ENCODE data around the gene ESPN. TPM values are rescaled to one million over a fixed set of nuclear protein-coding genes. Genes with fewer than 3 reads are reported as not detected.

Gene ESPN
- total and polyA plus RNA-seq, 10 donors = 0.26 to 6.0 (median 0.54) TPM; not detected in 1

DNA sequence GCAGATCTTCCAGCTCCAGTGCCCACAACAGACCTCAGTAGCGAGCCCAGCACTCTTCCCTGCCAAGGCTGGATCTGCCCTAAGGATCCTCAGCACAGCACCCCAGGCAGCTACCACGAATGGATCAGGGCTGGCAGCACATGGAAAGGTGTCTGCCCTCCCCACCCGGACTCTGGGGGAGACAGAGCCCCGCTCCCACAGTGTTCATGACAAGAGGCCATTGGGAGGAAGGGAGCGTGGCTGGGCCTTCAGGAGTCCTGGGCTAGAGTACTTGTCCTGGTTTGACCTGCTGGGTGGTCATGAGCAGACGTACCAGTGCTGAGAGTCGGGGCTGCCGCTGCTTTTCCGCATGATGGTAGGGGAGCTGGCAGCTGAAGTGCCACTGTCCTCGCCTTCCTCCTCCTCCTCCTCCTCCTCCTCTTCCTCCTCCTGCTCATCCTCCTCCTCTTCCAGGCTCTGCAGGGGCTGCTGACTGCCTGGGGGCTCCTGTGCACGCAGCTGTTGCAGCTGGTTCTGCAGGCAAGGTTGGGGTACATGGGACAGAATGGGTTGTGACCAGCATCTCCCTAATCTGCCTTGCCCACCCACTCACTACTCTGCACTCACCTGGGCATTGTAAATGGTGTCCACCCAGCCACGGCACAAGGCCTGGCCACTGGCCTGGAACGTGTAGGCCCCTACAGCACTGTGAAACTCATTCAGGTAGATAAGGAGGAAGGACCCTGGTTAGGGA lies 44.3 kb downstream of the ESPN start:
- intact Hi-C loops (cut with DNase I; ENCODE audit: low total_unique reads) = no loop called here
- no peak overlapping the region for H3K4me3 ChIP-seq
- peaks cover 0 to 34% (median 4%) of the 10 kb centered on the region in 7 donors for H3K27me3 ChIP-seq (replicated peaks in 1 of 7)
- TF ChIP-seq POLR2AphosphoS5 (IDR thresholded peaks at IDR 0.05) (no peak), POLR2A (IDR thresholded peaks at IDR 0.05) (no peak), CTCF (IDR thresholded peaks at IDR 0.05 in 8 of 11, conservative IDR thresholded peaks at IDR 0.05 in 3 of 11) (no peak)
- H3K27ac ChIP-seq = no peak overlapping the region
- 76 to 91% (median 88%) methylated on average over 10 to 13 of the region's 13 CpGs for WGBS, 5 donors
- no peak for DNase-seq
- H3K9me3 ChIP-seq = no peaks in the 10 kb centered on the region
- H3K36me3 ChIP-seq = peaks cover 0 to 93% (median 53%) of the 10 kb centered on the region in 6 donors
- peaks cover 0 to 33% (median 8%) of the 10 kb centered on the region in 6 donors for H3K4me1 ChIP-seq

GRCh38 chr1:6470132-6471085 lies 45.8 kb downstream of the ESPN start:
- peaks cover 0 to 93% (median 53%) of the 10 kb centered on the region in 6 donors for H3K36me3 ChIP-seq
- DNase-seq = no peak
- no peaks in the 10 kb centered on the region for H3K9me3 ChIP-seq
- peaks cover 0 to 21% (median 9%) of the 10 kb centered on the region in 6 donors for H3K4me1 ChIP-seq
- H3K27me3 ChIP-seq (replicated peaks in 1 of 7) = peaks cover 0 to 19% (median 2%) of the 10 kb centered on the region in 7 donors
- H3K27ac ChIP-seq = no peak overlapping the region
- no peak overlapping the region for H3K4me3 ChIP-seq
- intact Hi-C loops (cut with DNase I; ENCODE audit: low total_unique reads) = no loop called here
- 87 to 90% (median 89%) methylated on average over 60 to 67 of the region's 67 CpGs for WGBS, 5 donors
- no peak for TF ChIP-seq POLR2A (IDR thresholded peaks at IDR 0.05)
- peak in 1 of 3 donors; percentile 43 for TF ChIP-seq POLR2AphosphoS5 (IDR thresholded peaks at IDR 0.05)
- no peak for TF ChIP-seq CTCF (IDR thresholded peaks at IDR 0.05 in 8 of 11, conservative IDR thresholded peaks at IDR 0.05 in 3 of 11)

- Histone ChIP-seq H3K36me3 (peaks cover 0 to 100% (median 53%) of the 10 kb centered on the region in 6 donors), H3K4me1 (peaks cover 0 to 18% (median 9%) of the 10 kb centered on the region in 6 donors), H3K4me3 (no peak overlapping the region), H3K27me3 (replicated peaks in 1 of 7) (peaks cover 0 to 10% (median 0%) of the 10 kb centered on the region in 7 donors), H3K9me3 (no peaks in the 10 kb centered on the region), H3K27ac (no peak overlapping the region)
- no peak for DNase-seq
- TF ChIP-seq POLR2A (IDR thresholded peaks at IDR 0.05) (no peak), CTCF (IDR thresholded peaks at IDR 0.05 in 8 of 11, conservative IDR thresholded peaks at IDR 0.05 in 3 of 11) (no peak), POLR2AphosphoS5 (IDR thresholded peaks at IDR 0.05) (no peak)
- intact Hi-C loops (cut with DNase I; ENCODE audit: low total_unique reads) = no loop called here
- WGBS, 5 donors = 87 to 92% (median 90%) methylated on average over 47 to 67 of the region's 67 CpGs
These were observed 46.8 kb downstream of the ESPN start for GRCh38 chr1:6471086-6471969.

Measured in spleen (tissue), 11 donors.